Gastroesophageal sphincter (tissue), 4 donors: ENCODE data around the gene CD300LD. TPM values are rescaled to one million over a fixed set of nuclear protein-coding genes. Genes with fewer than 3 reads are reported as not detected.

Experiments used
- ATAC-seq: fragments of 150-250 bp; one replicate; pipeline ENCODE4 v1.9.1; 2016; ENCODE audit warnings: mild to moderate bottlenecking, moderate library complexity
- H3K27ac ChIP-seq, 4 donors: fragments of 200-600 bp; sonication (generic) in 3 of 4; 1 replicate in 3 of 4; 2 replicates in 1 of 4; pipeline ENCODE4 v1.5.1; 2016 to 2019
- H3K27me3 ChIP-seq: fragments of 200-600 bp; sonication (generic); one replicate; pipeline ENCODE4 v1.5.1; 2019
- H3K36me3 ChIP-seq, 2 donors: fragments of 200-600 bp; sonication (generic); one replicate each; pipeline ENCODE4 v1.5.1; 2019; ENCODE audit warnings: control low read depth in 1 of 2
- H3K4me1 ChIP-seq, 3 donors: fragments of 200-600 bp; sonication (generic); 1 replicate in 2 of 3; 2 replicates in 1 of 3; pipeline ENCODE4 v1.5.1; 2016 to 2019; ENCODE audit warnings: control low read depth in 2 of 3
- H3K4me3 ChIP-seq, 2 donors: fragments of 200-600 bp; sonication (generic); one replicate each; pipeline ENCODE4 v1.5.1; 2019; ENCODE audit warnings: mild to moderate bottlenecking in 1 of 2, moderate library complexity in 1 of 2
- H3K9me3 ChIP-seq, 3 donors: fragments of 200-600 bp; sonication (generic); one replicate each; pipeline ENCODE4 v1.5.1; 2017 to 2019; ENCODE audit warnings: control low read depth in 2 of 3
- CTCF ChIP-seq, 4 experiments: fragments of 200-600 bp in 2 of 4; fragments of 450-650 bp in 2 of 4; sonication (generic) in 1 of 4; IDR thresholded peaks; one replicate each; pipeline ENCODE4 v1.5.1; 2017 to 2019; ENCODE audit warnings: antibody characterized with exemption in 4 of 4, mild to moderate bottlenecking in 2 of 4, moderate library complexity in 2 of 4
- EP300 ChIP-seq: sonication (generic); formaldehyde crosslinking; IDR thresholded peaks from one replicate; pipeline ENCODE4 v1.6.1; 2017; ENCODE audit warnings: antibody characterized with exemption, mild to moderate bottlenecking
- POLR2A ChIP-seq, 2 donors: fragments of 450-650 bp; IDR thresholded peaks; one replicate each; pipeline ENCODE4 v1.6.1; 2017; ENCODE audit warnings: antibody characterized with exemption in 2 of 2, mild to moderate bottlenecking in 2 of 2, moderate library complexity in 1 of 2
- POLR2AphosphoS5 ChIP-seq: sonication (generic); formaldehyde crosslinking; IDR thresholded peaks from one replicate; pipeline ENCODE4 v1.6.1; 2017; ENCODE audit warnings: antibody characterized with exemption
- WGBS, 2 donors: methylation state at CpG; one replicate each; pipeline ENCODE4 v1.1.5; 2018; ENCODE audit warnings: low coverage in 1 of 2; 5-methylcytosine and 5-hydroxymethylcytosine counted together
- total RNA-seq, 4 donors: library from RNA; depleted of rRNA; stranded (reverse); fragments of >200 nt; gene quantifications; one replicate each; pipeline ENCODE4 v1.1.0, GENCODE V29; 2016

The CD300LD gene
- total RNA-seq, 4 donors from 2014 or later = not detected

DNA sequence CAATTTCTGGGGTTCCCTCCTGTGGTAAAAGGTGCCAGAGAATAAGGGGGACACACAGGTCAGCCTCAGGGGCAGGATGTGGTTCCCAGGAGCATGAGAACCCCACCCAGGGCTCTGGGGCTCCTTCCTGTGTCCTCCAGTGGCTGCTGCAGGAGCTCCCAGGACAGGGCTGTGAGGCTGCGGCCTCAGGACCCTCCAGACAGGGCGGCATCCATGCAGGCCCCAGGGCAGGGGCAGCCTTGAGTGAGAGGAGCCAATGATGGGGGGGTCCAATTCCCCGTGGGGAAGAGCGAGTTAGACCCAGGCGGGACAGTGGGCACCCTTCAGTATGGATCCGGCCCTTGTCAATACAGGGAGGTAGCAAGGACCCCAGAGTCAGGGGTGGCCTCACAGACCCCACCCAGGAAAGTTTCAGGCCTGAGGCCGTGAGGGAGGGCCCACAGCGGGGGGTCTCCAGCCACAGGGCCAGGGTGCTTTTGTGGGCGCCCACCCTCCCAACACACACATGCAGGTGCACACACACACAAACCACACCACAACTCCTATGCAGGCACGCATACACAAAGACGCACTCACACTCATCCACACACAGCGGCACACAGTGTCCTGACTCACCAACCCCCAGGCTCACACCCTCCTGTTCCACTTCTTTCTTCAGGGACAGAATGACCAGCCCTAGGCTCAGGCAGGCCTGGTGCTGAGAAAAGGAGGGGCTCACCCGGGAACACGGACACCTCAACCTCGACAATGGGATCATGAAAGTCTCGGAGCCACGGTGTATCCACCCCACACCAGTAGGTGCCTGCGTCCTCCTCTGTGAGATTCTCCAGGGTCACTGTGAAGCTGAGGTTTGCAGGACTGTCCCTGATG lies 48.0 kb downstream of the CD300LD start:
- Histone ChIP-seq H3K27me3 (peaks cover 16% of the 10 kb centered on the region), H3K4me1 (no peaks in the 10 kb centered on the region), H3K4me3 (no peak overlapping the region), H3K36me3 (no peaks in the 10 kb centered on the region), H3K9me3 (no peaks in the 10 kb centered on the region), H3K27ac (no peak overlapping the region)
- no peak for ATAC-seq
- TF ChIP-seq CTCF (IDR thresholded peaks at IDR 0.05) = no peak
- no peak for TF ChIP-seq POLR2A (IDR thresholded peaks at IDR 0.05)
- TF ChIP-seq POLR2AphosphoS5 = no peak
- no peak for TF ChIP-seq EP300
- WGBS, 2 donors = 82 to 85% methylated on average over 4 of the region's 18 CpGs

DNA sequence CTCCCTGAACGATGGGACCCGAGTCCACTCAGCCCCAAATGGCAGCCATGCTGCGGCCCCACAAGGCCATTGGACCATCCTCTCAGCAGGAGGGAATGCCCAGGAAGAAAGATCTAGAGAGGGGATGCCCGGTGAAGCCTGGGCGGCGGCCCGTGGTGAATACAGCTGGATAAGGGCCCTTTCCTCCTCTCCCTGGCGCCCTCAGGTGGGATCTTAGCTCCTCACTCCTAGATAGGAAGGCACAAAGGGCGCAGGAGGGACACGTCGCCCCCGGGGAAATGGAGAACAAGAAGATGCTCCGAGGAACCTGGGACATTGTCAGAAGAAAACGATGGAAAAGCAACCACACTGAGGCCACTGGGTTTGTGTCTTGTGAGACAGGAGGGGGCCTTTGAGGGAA lies 48.7 kb downstream of the CD300LD start:
- peaks cover 12% of the 10 kb centered on the region for H3K27me3 ChIP-seq
- 73 to 85% methylated on average over 4 to 8 of the region's 14 CpGs for WGBS, 2 donors
- no peak overlapping the region for H3K27ac ChIP-seq
- no peaks in the 10 kb centered on the region for H3K9me3 ChIP-seq
- H3K36me3 ChIP-seq = no peaks in the 10 kb centered on the region
- no peaks in the 10 kb centered on the region for H3K4me1 ChIP-seq
- TF ChIP-seq EP300 (no peak), POLR2A (IDR thresholded peaks at IDR 0.05) (no peak), CTCF (IDR thresholded peaks at IDR 0.05) (no peak), POLR2AphosphoS5 (no peak)
- no peak overlapping the region for H3K4me3 ChIP-seq
- no peak for ATAC-seq

GRCh38 chr17:74542727-74543383 lies 49.2 kb downstream of the CD300LD start:
- WGBS, 2 donors = 68% methylated on average over 5 of the region's 17 CpGs; no CpG with 5 or more reads in 1 of the 2 donors
- Histone ChIP-seq H3K4me3 (no peak overlapping the region), H3K27me3 (peaks cover 10% of the 10 kb centered on the region), H3K4me1 (no peaks in the 10 kb centered on the region), H3K9me3 (no peaks in the 10 kb centered on the region), H3K36me3 (no peaks in the 10 kb centered on the region), H3K27ac (no peak overlapping the region)
- no peak for ATAC-seq
- TF ChIP-seq POLR2A (IDR thresholded peaks at IDR 0.05) (no peak), EP300 (no peak), POLR2AphosphoS5 (no peak), CTCF (IDR thresholded peaks at IDR 0.05) (no peak)

- TF ChIP-seq POLR2A (IDR thresholded peaks at IDR 0.05) = no peak
- ATAC-seq = no peak
- no peaks in the 10 kb centered on the region for H3K4me1 ChIP-seq
- no peaks in the 10 kb centered on the region for H3K9me3 ChIP-seq
- H3K27ac ChIP-seq = no peak overlapping the region
- H3K4me3 ChIP-seq = no peak overlapping the region
- H3K36me3 ChIP-seq = no peaks in the 10 kb centered on the region
- WGBS, 2 donors = 89 to 90% methylated on average over 2 to 4 of the region's 5 CpGs
- H3K27me3 ChIP-seq = peaks cover 10% of the 10 kb centered on the region
Measured at GRCh38 chr17:74542166-74542565, 49.9 kb downstream of the CD300LD start.

- no peak for ATAC-seq
- no peaks in the 10 kb centered on the region for H3K9me3 ChIP-seq
- peaks cover 10% of the 10 kb centered on the region for H3K27me3 ChIP-seq
- WGBS, 2 donors = 75% methylated on average over 1 to 7 of the region's 23 CpGs
- no peaks in the 10 kb centered on the region for H3K36me3 ChIP-seq
- H3K4me3 ChIP-seq = no peak overlapping the region
- H3K4me1 ChIP-seq = no peaks in the 10 kb centered on the region
- no peak for TF ChIP-seq POLR2AphosphoS5
- TF ChIP-seq CTCF (IDR thresholded peaks at IDR 0.05) = no peak
- TF ChIP-seq EP300 = no peak
- TF ChIP-seq POLR2A (IDR thresholded peaks at IDR 0.05) = no peak
- H3K27ac ChIP-seq = no peak overlapping the region
Measured at GRCh38 chr17:74541176-74542111, 50.6 kb downstream of the CD300LD start.
